GM12878 (cell line): ENCODE results near the gene TRIM46. TPM values are rescaled to one million over a fixed set of nuclear protein-coding genes. Genes with fewer than 3 reads are reported as not detected.
A peak's percentile ranks its signal among the peaks of the same experiment; 100 is the strongest.

Experiments
- ATAC-seq: fragments of 200-7000 bp; cut with Tn5 transposase; 3 replicates; pipeline ENCODE4 v1.9.1; 2020; ENCODE audit warnings: mild to moderate bottlenecking, moderate library complexity
- BruUV-seq: library from RNA; stranded (reverse); fragments of 400-500 nt; replicated peaks from 2 replicates; lab custom pipeline; 2021; lab: Mats Ljungman, UMichigan
- CTCF ChIA-PET: fragments of 300-600 bp; sonication (Branson Sonifier 250); formaldehyde crosslinking; extraction: SDS; loops from one replicate; lab custom pipeline; 2021; ENCODE audit warnings: inconsistent platforms; lab: Yijun Ruan, JAX
- POLR2A ChIA-PET: fragments of 350-600 bp; formaldehyde crosslinking; extraction: SDS; loops from one replicate; lab custom pipeline; 2021; ENCODE audit warnings: inconsistent platforms; lab: Charles Lee
- RAD21 ChIA-PET: fragments of 300-600 bp; sonication (Branson Sonifier 250); formaldehyde crosslinking; loops from one replicate; lab custom pipeline; 2023; ENCODE audit warnings: antibody characterized with exemption; ENCODE audit not compliant: unreplicated experiment; lab: Charles Lee
- SMC1A ChIA-PET: fragments of 300-600 bp; sonication (Branson Sonifier 250); formaldehyde crosslinking; loops from one replicate; lab custom pipeline; 2023; ENCODE audit not compliant: unreplicated experiment, uncharacterized antibody; lab: Charles Lee
- DNase-seq: peaks from one replicate; pipeline ENCODE4 v3.0.0-alpha.2; 2011; ENCODE audit warnings: low read depth, low spot score
- FAIRE-seq: peaks from 3 replicates; lab custom pipeline; 2011; peaks lifted over from hg19 to GRCh38; lab: Jason Lieb, UNC
- H2AFZ ChIP-seq: 2 replicates; pipeline ENCODE4 v1.6.0; 2011; ENCODE audit warnings: low read depth, low read length, control low read depth; ENCODE audit not compliant: control insufficient read depth
- H3K27ac ChIP-seq: 2 replicates; pipeline ENCODE4 v1.5.1; 2011; ENCODE audit warnings: control low read depth; ENCODE audit not compliant: control insufficient read depth, insufficient read depth
- H3K27me3 ChIP-seq, 2 experiments: replicated peaks in 1 of 2; 2 replicates each; pipeline versions ENCODE4 v1.6.0 to v1.6.1; 2011; ENCODE audit warnings: low read length in 1 of 2; ENCODE audit not compliant: control insufficient read depth in 2 of 2, insufficient read depth in 2 of 2
- H3K36me3 ChIP-seq, 2 experiments: 2 replicates each; pipeline ENCODE4 v1.5.1; 2011; ENCODE audit warnings: low read length in 1 of 2; ENCODE audit not compliant: control insufficient read depth in 2 of 2, insufficient read depth in 2 of 2
- H3K4me1 ChIP-seq: 2 replicates; pipeline ENCODE4 v1.6.1; 2011; ENCODE audit warnings: mild to moderate bottlenecking, low read length, moderate library complexity, mixed read lengths; ENCODE audit not compliant: control insufficient read depth, insufficient read depth
- H3K4me2 ChIP-seq: 2 replicates; pipeline ENCODE4 v1.6.0; 2011; ENCODE audit warnings: control low read depth; ENCODE audit not compliant: control insufficient read depth, insufficient read depth
- H3K4me3 ChIP-seq: fragments of 200-600 bp; sonication (generic); 2 replicates; pipeline ENCODE4 v1.5.1; 2016
- H3K79me2 ChIP-seq: 2 replicates; pipeline ENCODE4 v1.6.0; 2011; ENCODE audit warnings: low read length; ENCODE audit not compliant: control insufficient read depth, insufficient read depth
- H3K9ac ChIP-seq: 2 replicates; pipeline ENCODE4 v1.8.0; 2011; ENCODE audit warnings: low read length, control low read depth, mixed read lengths; ENCODE audit not compliant: control insufficient read depth, insufficient read depth
- H3K9me3 ChIP-seq: replicated peaks from 3 replicates; pipeline ENCODE4 v1.5.1; 2011; ENCODE audit warnings: mild to moderate bottlenecking, low read length; ENCODE audit not compliant: control insufficient read depth, insufficient read depth
- H4K20me1 ChIP-seq: 2 replicates; pipeline ENCODE4 v1.6.0; 2011; ENCODE audit not compliant: control insufficient read depth, insufficient read depth
- EED ChIP-seq: sonication (generic); IDR thresholded peaks from 2 replicates; pipeline ENCODE4 v1.6.1; 2016; ENCODE audit warnings: antibody characterized with exemption, low read depth
- FOXM1 ChIP-seq: IDR thresholded peaks from 2 replicates; pipeline ENCODE4 v1.6.1; 2012; ENCODE audit warnings: low read depth, mild to moderate bottlenecking, inconsistent platforms, low read length, moderate library complexity
- KAT2A ChIP-seq: conservative IDR thresholded peaks from 2 replicates; pipeline ENCODE4 v1.6.1; 2011; ENCODE audit warnings: low read depth, low read length; ENCODE audit not compliant: control insufficient read depth
- NFIC ChIP-seq: IDR thresholded peaks from 2 replicates; pipeline ENCODE4 v1.6.1; 2012; ENCODE audit warnings: low read depth, mild to moderate bottlenecking, inconsistent platforms, low read length, moderate library complexity
- NFYA ChIP-seq: IDR thresholded peaks from 2 replicates; pipeline ENCODE4 v1.6.1; 2011; ENCODE audit warnings: low read depth, mild to moderate bottlenecking, low read length, improper control_type of control experiment, borderline replicate concordance
- PAX5 ChIP-seq: IDR thresholded peaks from 2 replicates; pipeline ENCODE4 v1.6.1; 2011; ENCODE audit warnings: low read depth, low read length, borderline replicate concordance
- SIN3A ChIP-seq: IDR thresholded peaks from 2 replicates; pipeline ENCODE4 v1.6.1; 2012; ENCODE audit warnings: low read depth, low read length, improper control_type of control experiment
- SMARCA5 ChIP-seq: fragments of 450-650 bp; IDR thresholded peaks from 2 replicates; pipeline ENCODE4 v1.6.1; 2017; ENCODE audit warnings: mild to moderate bottlenecking
- TBL1XR1 ChIP-seq: IDR thresholded peaks from 2 replicates; pipeline ENCODE4 v1.6.1; 2012; ENCODE audit warnings: low read depth, low read length, improper control_type of control experiment
- ZBED1 ChIP-seq: IDR thresholded peaks from 2 replicates; pipeline ENCODE4 v1.6.1; 2016; ENCODE audit warnings: borderline replicate concordance
- ZNF274 ChIP-seq: IDR thresholded peaks from one replicate; pipeline ENCODE4 v1.8.0; 2011; ENCODE audit not compliant: insufficient read length, insufficient read depth
- WGBS: methylation state at CpG from one replicate; pipeline ENCODE4 v1.1.6; 2016; ENCODE audit warnings: low lambda C conversion rate; ENCODE audit not compliant: insufficient replicate concordance, insufficient coverage; ENCODE audit errors: missing lambda C conversion rate; 5-methylcytosine and 5-hydroxymethylcytosine counted together
- in situ Hi-C: fragments of 300-500 bp; cut with MboI; formaldehyde crosslinking; loops from 9 replicates; pipeline ENCODE4 v1.14.3; 2018; ENCODE audit warnings: mixed read lengths
- intact Hi-C: fragments of 100-400 bp; cut with micrococcal nuclease; formaldehyde crosslinking; loops from one replicate; pipeline ENCODE4 v1.14.2; 2022; ENCODE audit not compliant: unreplicated experiment
- polyA plus RNA-seq, 11 experiments: library from polyadenylated mRNA; depleted of rRNA in 4 of 11; unstranded in 6 of 11; stranded (reverse) in 5 of 11; fragments of >200 nt; fragmentation: Nextera tagmentation in 4 of 11; fragmentation: Illumina TruSeq in 1 of 11; extraction: Ambion mirVana in 4 of 11; extraction: Trizol in 1 of 11; gene quantifications; 1 replicate in 1 of 11; 2 replicates in 10 of 11; pipeline versions ENCODE4 v1.2.1 to v1.2.3, GENCODE V29; 2011 to 2016; ENCODE audit warnings: inconsistent platforms in 2 of 11, missing spikeins in 2 of 11, low read depth in 1 of 11
- total RNA-seq, 4 experiments: library from RNA; depleted of rRNA in 3 of 4; stranded (reverse); fragments of >200 nt in 3 of 4; fragmentation: Illumina TruSeq in 1 of 4; extraction: Trizol in 1 of 4; gene quantifications; 2 replicates each; pipeline versions ENCODE4 v1.2.1 to v1.2.3, GENCODE V29; 2013 to 2021
- TF ChIP-seq, protein P1 (sequence below): fragments of 450-650 bp; IDR thresholded peaks from 2 replicates; pipeline ENCODE4 v1.6.1; 2018; ENCODE audit warnings: mild to moderate bottlenecking, low read depth, moderate library complexity; ENCODE audit not compliant: partially characterized antibody
- TF ChIP-seq, protein P2 (sequence below): fragments of 450-650 bp; IDR thresholded peaks from 2 replicates; pipeline ENCODE4 v1.6.1; 2017; ENCODE audit warnings: mild to moderate bottlenecking, moderate library complexity
- TF ChIP-seq, protein P3 (sequence below): fragments of 450-650 bp; IDR thresholded peaks from 2 replicates; pipeline ENCODE4 v1.6.1; 2017; ENCODE audit warnings: mild to moderate bottlenecking

Gene TRIM46
- total and polyA plus RNA-seq, 10 of the 15 experiments (the other 5 are each of a cell fraction or from before 2014, with no cell fraction given), result 0.08 to 3.1 (median 0.97) TPM

DNA sequence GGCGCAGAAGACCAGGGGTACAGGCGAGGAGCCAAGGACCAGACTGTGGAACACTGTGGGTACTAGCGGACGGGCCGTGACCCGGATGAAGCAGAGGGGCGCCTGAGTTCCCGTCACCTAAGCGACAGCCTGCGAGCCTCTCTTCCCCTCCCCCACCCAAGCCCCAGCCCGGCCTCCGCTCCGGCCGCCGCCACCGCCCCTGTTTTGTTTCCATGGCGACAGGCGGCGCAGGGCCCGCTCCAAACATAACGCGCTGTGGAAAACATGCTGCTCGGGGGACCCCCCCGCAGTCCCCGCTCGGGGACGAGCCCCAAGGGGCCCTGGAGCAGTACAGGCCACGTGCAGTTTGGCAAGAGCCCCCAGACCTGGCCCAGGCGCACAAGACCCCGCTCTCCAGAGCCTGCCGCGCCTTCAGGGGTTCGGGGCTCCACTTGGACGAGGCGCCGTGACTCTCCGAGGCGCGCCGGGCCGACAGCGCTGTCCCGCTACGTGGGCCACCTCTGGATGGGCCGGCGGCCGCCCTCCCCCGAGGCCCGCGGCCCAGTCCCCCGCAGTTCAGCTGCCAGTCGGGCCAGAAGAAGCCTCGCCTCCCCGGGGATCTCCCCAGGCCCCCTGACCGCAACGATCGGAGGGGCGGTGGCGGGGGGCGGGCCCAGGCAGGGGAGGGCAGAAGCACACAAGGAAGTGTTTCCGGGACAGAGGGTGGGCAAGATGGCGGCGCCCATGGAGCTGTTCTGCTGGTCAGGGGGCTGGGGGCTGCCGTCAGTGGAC lies 35.1 kb downstream of the TRIM46 start, which contains the start of gene MTX1:
TSS of gene MTX1 (plus strand) at position 155 of the 771 bp plus-strand sequence. CDS start at position 265, 110 bp downstream.
- H3K4me1 ChIP-seq, result peaks cover 19% of the 10 kb centered on the region
- WGBS, result under 1% methylated on average over 37 of the region's 64 CpGs
- H2AFZ ChIP-seq, result peak within 1 kb of the TSS; percentile 92
- H4K20me1 ChIP-seq, result no peaks in the 10 kb centered on the region
- peak within 1 kb of the TSS; percentile 81 for H3K27ac ChIP-seq
- BruUV-seq, result no TSS peak
- ChIA-PET SMC1A (interaction anchor here (1.1 to 4.0 kb wide), 5 partner anchors 15 to 36 kb away, joined by 4 to 89 read pairs (median 7); no protein-coding TSS in a partner anchor), POLR2A (interaction anchor here (0.7 to 5.1 kb wide), 7 partner anchors 14 to 115 kb away, joined by 3 to 84 read pairs (median 4); partner anchors contain the start of gene KRTCAP2), CTCF (interaction anchor here (1.1 to 5.7 kb wide), 10 partner anchors 15 to 53 kb away, joined by 3 to 154 read pairs (median 8); partner anchors contain the start of genes KRTCAP2 and SCAMP3), RAD21 (interaction anchor here (2.2 to 4.0 kb wide), 4 partner anchors 15 to 115 kb away, joined by 7 to 85 read pairs (median 20); no protein-coding TSS in a partner anchor)
- H3K9me3 ChIP-seq, result no peaks in the 10 kb centered on the region
- H3K36me3 ChIP-seq, result no peaks in the 10 kb centered on the region; a peak in 2 of 4 replicates
- FAIRE-seq, result peak; percentile 78
- intact Hi-C loops, result loop anchor here (5.0 kb wide), 2 partner anchors 34 to 384 kb away; a partner anchor contains a TSS
- in situ Hi-C loops, result no loop called here
- H3K4me2 ChIP-seq, result peak within 1 kb of the TSS; percentile 99
- peak within 1 kb of the TSS; percentile 98 for H3K4me3 ChIP-seq
- no peak for DNase-seq
- no peaks in the 10 kb centered on the region for H3K27me3 ChIP-seq
- ATAC-seq, result peak; percentile 93
- H3K9ac ChIP-seq, result peak within 1 kb of the TSS; percentile 90
- peaks cover 10% of the 10 kb centered on the region for H3K79me2 ChIP-seq
- TF ChIP-seq ZBED1 (no peak), NFYA (no peak), SMARCA5 (peak; percentile 95), EED (no peak), KAT2A (no peak), PAX5 (no peak), FOXM1 (no peak), ZNF274 (no peak), SIN3A (peak; percentile 71), TBL1XR1 (peak; percentile 3; the same call in 1 of the 2 replicates), NFIC (no peak)
- TF ChIP-seq, protein P1, sequence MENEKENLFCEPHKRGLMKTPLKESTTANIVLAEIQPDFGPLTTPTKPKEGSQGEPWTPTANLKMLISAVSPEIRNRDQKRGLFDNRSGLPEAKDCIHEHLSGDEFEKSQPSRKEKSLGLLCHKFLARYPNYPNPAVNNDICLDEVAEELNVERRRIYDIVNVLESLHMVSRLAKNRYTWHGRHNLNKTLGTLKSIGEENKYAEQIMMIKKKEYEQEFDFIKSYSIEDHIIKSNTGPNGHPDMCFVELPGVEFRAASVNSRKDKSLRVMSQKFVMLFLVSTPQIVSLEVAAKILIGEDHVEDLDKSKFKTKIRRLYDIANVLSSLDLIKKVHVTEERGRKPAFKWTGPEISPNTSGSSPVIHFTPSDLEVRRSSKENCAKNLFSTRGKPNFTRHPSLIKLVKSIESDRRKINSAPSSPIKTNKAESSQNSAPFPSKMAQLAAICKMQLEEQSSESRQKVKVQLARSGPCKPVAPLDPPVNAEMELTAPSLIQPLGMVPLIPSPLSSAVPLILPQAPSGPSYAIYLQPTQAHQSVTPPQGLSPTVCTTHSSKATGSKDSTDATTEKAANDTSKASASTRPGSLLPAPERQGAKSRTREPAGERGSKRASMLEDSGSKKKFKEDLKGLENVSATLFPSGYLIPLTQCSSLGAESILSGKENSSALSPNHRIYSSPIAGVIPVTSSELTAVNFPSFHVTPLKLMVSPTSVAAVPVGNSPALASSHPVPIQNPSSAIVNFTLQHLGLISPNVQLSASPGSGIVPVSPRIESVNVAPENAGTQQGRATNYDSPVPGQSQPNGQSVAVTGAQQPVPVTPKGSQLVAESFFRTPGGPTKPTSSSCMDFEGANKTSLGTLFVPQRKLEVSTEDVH, result no peak
- TF ChIP-seq, protein P2, sequence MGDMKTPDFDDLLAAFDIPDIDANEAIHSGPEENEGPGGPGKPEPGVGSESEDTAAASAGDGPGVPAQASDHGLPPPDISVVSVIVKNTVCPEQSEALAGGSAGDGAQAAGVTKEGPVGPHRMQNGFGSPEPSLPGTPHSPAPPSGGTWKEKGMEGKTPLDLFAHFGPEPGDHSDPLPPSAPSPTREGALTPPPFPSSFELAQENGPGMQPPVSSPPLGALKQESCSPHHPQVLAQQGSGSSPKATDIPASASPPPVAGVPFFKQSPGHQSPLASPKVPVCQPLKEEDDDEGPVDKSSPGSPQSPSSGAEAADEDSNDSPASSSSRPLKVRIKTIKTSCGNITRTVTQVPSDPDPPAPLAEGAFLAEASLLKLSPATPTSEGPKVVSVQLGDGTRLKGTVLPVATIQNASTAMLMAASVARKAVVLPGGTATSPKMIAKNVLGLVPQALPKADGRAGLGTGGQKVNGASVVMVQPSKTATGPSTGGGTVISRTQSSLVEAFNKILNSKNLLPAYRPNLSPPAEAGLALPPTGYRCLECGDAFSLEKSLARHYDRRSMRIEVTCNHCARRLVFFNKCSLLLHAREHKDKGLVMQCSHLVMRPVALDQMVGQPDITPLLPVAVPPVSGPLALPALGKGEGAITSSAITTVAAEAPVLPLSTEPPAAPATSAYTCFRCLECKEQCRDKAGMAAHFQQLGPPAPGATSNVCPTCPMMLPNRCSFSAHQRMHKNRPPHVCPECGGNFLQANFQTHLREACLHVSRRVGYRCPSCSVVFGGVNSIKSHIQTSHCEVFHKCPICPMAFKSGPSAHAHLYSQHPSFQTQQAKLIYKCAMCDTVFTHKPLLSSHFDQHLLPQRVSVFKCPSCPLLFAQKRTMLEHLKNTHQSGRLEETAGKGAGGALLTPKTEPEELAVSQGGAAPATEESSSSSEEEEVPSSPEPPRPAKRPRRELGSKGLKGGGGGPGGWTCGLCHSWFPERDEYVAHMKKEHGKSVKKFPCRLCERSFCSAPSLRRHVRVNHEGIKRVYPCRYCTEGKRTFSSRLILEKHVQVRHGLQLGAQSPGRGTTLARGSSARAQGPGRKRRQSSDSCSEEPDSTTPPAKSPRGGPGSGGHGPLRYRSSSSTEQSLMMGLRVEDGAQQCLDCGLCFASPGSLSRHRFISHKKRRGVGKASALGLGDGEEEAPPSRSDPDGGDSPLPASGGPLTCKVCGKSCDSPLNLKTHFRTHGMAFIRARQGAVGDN, result peak; percentile 16; the same call in 1 of the 2 replicates
- TF ChIP-seq, protein P3, sequence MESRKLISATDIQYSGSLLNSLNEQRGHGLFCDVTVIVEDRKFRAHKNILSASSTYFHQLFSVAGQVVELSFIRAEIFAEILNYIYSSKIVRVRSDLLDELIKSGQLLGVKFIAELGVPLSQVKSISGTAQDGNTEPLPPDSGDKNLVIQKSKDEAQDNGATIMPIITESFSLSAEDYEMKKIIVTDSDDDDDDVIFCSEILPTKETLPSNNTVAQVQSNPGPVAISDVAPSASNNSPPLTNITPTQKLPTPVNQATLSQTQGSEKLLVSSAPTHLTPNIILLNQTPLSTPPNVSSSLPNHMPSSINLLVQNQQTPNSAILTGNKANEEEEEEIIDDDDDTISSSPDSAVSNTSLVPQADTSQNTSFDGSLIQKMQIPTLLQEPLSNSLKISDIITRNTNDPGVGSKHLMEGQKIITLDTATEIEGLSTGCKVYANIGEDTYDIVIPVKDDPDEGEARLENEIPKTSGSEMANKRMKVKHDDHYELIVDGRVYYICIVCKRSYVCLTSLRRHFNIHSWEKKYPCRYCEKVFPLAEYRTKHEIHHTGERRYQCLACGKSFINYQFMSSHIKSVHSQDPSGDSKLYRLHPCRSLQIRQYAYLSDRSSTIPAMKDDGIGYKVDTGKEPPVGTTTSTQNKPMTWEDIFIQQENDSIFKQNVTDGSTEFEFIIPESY, result no peak
